HG03095 (cell line): ENCODE data around the gene MAP4K5.

Experiments
- ATAC-seq: cut with Tn5 transposase; IDR thresholded peaks from one replicate; pipeline ENCODE4 v1.9.1; 2021; ENCODE audit warnings: moderate library complexity; ENCODE audit not compliant: unreplicated experiment

The MAP4K5 gene

GRCh38 chr14:50403419-50403818 is 128.9 kb downstream of the MAP4K5 start:
- ATAC-seq = no peak

- ATAC-seq = no peak
These were observed 129.4 kb downstream of the MAP4K5 start for GRCh38 chr14:50402965-50403364.

DNA sequence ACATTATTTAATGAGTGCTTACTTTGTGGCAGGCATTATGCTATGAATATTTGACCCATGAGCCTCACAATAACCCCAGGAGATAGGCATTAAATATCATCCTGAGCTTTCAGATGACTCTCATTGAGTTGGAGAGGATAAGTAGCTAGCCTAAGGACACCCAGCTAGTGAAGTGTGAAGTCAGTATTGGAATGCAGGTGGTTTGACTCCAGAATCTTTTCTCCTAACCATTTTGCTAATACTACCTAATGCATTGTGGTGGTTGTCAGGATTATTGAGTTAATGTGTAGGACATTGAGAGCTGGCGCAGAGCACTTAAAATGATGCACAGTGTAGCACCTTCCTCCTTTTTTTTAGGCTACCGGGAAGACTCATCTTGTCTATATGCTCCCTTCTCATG is 131.9 kb downstream of the MAP4K5 start:
- ATAC-seq = no peak

GRCh38 chr14:50399251-50400032 is 132.9 kb downstream of the MAP4K5 start:
- ATAC-seq = no peak

DNA sequence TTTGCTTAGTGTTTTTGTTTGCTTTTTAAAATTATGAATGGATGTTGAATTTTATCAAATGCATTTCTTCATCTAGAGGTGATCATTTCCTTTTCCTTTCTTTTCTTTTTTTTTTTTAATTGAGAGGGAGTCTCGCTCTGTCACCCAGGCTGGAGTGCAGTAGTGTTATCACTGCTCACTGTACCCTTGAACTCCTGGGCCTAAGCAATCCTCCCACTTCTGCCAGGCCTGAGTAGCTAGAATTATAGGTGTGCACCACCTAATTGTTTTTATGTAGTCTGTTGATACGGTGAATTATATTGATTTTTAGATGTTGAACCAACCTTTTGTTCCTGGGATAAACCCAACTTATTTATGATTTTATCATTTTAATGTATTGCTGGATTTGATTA is 134.2 kb downstream of the MAP4K5 start:
- no peak for ATAC-seq

DNA sequence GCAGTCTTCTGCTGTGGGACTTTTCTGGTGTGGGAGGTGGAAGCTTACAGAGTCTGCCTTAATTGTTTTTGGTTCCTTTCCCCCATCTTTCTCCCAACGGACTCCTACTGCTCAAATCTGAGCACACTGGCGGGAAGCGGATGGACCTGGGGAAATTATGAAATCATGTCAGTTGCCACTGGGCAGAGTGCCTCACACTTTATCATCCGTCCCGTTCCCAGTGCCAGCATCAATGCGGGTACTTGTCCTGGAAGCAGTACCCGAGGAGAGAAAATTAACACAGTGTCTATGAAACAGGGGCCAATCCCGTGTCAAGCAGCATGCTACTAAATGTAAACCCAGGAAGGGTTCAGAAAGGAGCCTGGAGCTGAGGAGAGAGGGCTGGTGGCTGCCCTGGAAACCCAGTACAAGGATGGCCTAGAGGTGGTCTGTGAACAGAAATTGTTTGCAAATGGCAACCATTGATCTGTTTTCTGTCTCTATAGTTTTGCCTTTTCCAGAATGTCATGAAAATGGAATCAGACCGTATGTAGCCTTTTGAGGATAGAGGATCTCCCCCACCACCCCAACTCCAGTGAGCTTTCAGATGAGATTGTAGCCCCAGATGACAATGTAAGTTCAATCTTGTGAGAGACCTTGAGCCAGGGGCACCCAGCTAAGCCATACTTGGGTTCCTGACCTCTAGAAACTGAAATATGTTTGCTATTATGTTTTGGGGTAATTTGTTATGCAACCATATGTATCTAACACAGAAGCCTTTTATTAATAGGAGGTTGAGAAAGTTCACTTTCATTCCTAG is 134.8 kb downstream of the MAP4K5 start:
- ATAC-seq = no peak

GRCh38 chr14:50396631-50397389 is 135.6 kb downstream of the MAP4K5 start, which contains the start of gene CDKL1:
Gene CDKL1, minus strand, starts transcription at chr14:50396881. Its CDS starts 1,013 bp downstream, at chr14:50395868.
- ATAC-seq = peak; percentile 47

DNA sequence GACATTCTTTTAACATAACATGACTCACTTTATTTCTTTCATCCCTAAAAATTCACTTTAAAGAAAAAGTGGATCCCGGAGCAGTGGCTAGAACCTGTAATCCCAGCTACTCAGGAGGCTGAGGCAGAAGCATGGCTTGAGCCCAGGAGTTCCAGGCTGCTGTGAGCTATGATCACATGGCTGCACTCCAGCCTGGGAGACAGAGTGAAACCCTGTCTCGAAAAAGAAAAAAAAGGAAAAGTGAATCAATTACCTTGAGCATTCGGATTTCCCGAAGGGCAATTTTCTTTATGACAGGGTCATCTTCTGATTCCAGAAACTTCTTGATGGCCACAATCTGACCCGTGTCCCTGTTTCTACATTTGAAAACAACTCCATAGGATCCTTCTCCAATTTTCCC is 136.9 kb downstream of the MAP4K5 start:
- ATAC-seq = no peak

GRCh38 chr14:50394713-50395112 is 137.7 kb downstream of the MAP4K5 start:
- ATAC-seq = no peak

- no peak for ATAC-seq
These were observed 142.5 kb downstream of the MAP4K5 start for GRCh38 chr14:50389668-50390441.

- ATAC-seq = no peak
These were observed 144.0 kb downstream of the MAP4K5 start for GRCh38 chr14:50388256-50388931.

DNA sequence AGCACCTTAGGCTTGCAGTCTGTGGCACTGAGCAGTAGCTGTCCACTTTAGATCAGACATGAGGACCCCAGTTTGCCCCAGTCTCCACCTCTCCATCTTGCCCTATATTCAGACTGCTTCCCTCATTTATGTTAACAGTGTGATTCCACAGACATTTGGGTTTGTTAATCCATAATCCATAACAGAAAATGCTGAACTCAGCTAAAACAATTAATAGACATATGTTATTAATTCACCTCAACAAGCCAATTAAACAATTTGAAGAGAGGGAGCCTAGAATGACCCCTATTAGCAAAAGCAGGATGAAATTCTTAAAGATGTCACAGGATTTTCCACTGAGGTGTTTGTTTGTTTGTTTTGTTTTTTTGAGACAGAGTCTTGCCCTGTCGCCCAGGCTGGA is 144.8 kb downstream of the MAP4K5 start:
- no peak for ATAC-seq

GRCh38 chr14:50383618-50384225 is 148.6 kb downstream of the MAP4K5 start:
- ATAC-seq = no peak

GRCh38 chr14:50381823-50382287 is 150.5 kb downstream of the MAP4K5 start:
- no peak for ATAC-seq

GRCh38 chr14:50381008-50381407 is 151.4 kb downstream of the MAP4K5 start:
- ATAC-seq = no peak

DNA sequence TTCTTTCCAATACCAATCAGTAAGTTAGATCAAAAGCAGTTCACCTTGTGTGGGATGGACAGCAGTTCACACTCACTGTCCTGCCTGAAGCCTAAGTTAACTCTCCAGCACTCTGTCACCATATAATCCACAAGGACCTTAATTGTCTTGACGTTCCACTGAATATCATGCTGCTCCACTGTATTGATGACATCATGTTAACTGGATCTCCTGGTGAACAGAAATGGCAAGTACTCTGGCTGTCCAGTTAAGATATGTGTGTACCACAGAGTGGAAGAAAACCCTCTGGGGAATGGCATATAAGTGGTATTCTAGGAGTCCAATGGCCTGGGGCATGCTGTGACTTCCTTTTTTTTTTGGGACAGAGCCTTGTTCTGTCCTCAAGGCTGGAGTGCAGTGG is 151.9 kb downstream of the MAP4K5 start:
- ATAC-seq = no peak

- no peak for ATAC-seq
These were observed 152.8 kb downstream of the MAP4K5 start for GRCh38 chr14:50379563-50379962.

- no peak for ATAC-seq
These were observed 154.8 kb downstream of the MAP4K5 start for GRCh38 chr14:50377550-50378085.

DNA sequence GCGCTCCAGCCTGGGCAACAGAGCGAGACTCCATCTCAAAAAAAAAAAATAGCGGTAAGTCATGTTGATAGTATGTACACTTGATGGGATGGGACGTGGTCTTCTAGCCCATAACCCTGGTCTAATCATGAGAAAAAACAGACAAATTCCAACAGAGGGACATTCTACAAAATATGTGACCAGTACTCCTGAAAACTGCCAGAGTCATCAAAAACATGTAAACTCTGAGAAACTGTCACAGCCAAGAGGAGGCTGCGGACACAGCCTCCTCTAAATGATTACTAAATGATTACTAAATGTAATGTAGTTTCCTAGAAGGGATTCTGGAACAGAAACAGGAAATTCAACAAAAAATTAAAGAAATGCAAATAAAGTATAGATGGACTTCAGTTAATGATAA is 156.6 kb downstream of the MAP4K5 start:
- no peak for ATAC-seq
